OCI-LY7 (cell line): Measurements from ENCODE around the gene SMARCB1. TPM values are rescaled to one million over a fixed set of nuclear protein-coding genes. Genes with fewer than 3 reads are reported as not detected.
A peak's percentile ranks its signal among the peaks of the same experiment; 100 is the strongest.

Experiments
- BruUV-seq: library from RNA; stranded (reverse); fragments of 400-500 nt; replicated peaks from 2 replicates; lab custom pipeline; 2021; lab: Mats Ljungman, UMichigan
- CTCF ChIA-PET: fragments of 300-600 bp; sonication (Branson Sonifier 250); formaldehyde crosslinking; loops from one replicate; lab custom pipeline; 2022; ENCODE audit warnings: antibody characterized with exemption; ENCODE audit not compliant: unreplicated experiment; lab: Charles Lee
- POLR2A ChIA-PET: fragments of 300-600 bp; sonication (Branson Sonifier 250); formaldehyde crosslinking; loops from one replicate; lab custom pipeline; 2022; ENCODE audit warnings: antibody characterized with exemption; lab: Charles Lee
- DNase-seq: peaks from one replicate; pipeline ENCODE4 v3.0.0-alpha.2; 2015; ENCODE audit warnings: low spot score
- H2AFZ ChIP-seq: fragments of 200-600 bp; sonication (generic), shearing (Covaris generic); 2 replicates; pipeline ENCODE4 v1.6.1; 2014; ENCODE audit warnings: mild to moderate bottlenecking, antibody characterized with exemption, low read length, moderate library complexity
- H3K27ac ChIP-seq: fragments of 200-600 bp; sonication (generic); 2 replicates; pipeline ENCODE4 v1.5.1; 2014; ENCODE audit warnings: mixed run types, low read depth, mild to moderate bottlenecking, moderate library complexity, low read length, inconsistent platforms; ENCODE audit not compliant: poor library complexity, severe bottlenecking
- H3K36me3 ChIP-seq: fragments of 200-600 bp; sonication (generic); 2 replicates; pipeline ENCODE4 v1.6.1; 2014; ENCODE audit warnings: mild to moderate bottlenecking, antibody characterized with exemption, low read length, moderate library complexity, mixed read lengths; ENCODE audit not compliant: insufficient read depth
- H3K4me1 ChIP-seq: fragments of 200-600 bp; sonication (generic); 2 replicates; pipeline ENCODE4 v1.5.1; 2014; ENCODE audit warnings: mild to moderate bottlenecking, low read length; ENCODE audit not compliant: insufficient read depth, poor library complexity, severe bottlenecking
- H3K4me2 ChIP-seq: fragments of 200-600 bp; sonication (generic); 2 replicates; pipeline ENCODE4 v1.6.1; 2014; ENCODE audit warnings: mild to moderate bottlenecking, low read length
- H3K4me3 ChIP-seq: fragments of 200-600 bp; sonication (generic); 2 replicates; pipeline ENCODE4 v1.5.1; 2014; ENCODE audit warnings: mild to moderate bottlenecking, low read depth, low read length; ENCODE audit not compliant: poor library complexity, severe bottlenecking
- H3K79me2 ChIP-seq: fragments of 200-600 bp; sonication (generic); 2 replicates; pipeline ENCODE4 v1.6.1; 2016; ENCODE audit warnings: low read depth, mild to moderate bottlenecking, low read length, moderate library complexity, mixed read lengths; ENCODE audit not compliant: insufficient read depth
- H3K9me2 ChIP-seq: fragments of 200-600 bp; sonication (generic); 2 replicates; pipeline ENCODE4 v1.6.1; 2016; ENCODE audit warnings: mild to moderate bottlenecking, low read length, mixed read lengths; ENCODE audit not compliant: insufficient read depth
- H3K9me3 ChIP-seq: fragments of 200-600 bp; sonication (generic); 2 replicates; pipeline ENCODE4 v1.6.1; 2014; ENCODE audit warnings: mild to moderate bottlenecking, mixed run types, low read length, mixed read lengths
- H4K20me1 ChIP-seq: fragments of 200-600 bp; sonication (generic); 2 replicates; pipeline ENCODE4 v1.6.1; 2014; ENCODE audit warnings: mild to moderate bottlenecking, antibody characterized with exemption, low read length, moderate library complexity, mixed read lengths; ENCODE audit not compliant: insufficient read depth
- EZH2phosphoT487 ChIP-seq: fragments of 200-600 bp; sonication (generic); IDR thresholded peaks from 2 replicates; pipeline ENCODE4 v1.6.1; 2018; ENCODE audit warnings: low read depth, borderline replicate concordance, mild to moderate bottlenecking, mixed run types, antibody characterized with exemption, low read length, moderate library complexity, mixed read lengths
- intact Hi-C: fragments of 100-400 bp; cut with micrococcal nuclease; formaldehyde crosslinking; loops from one replicate; pipeline ENCODE4 v1.10.0; 2022; ENCODE audit not compliant: unreplicated experiment
- total RNA-seq, 2 experiments: library from RNA; depleted of rRNA in 1 of 2; stranded (reverse); fragments of >200 nt in 1 of 2; shearing (Covaris generic) in 1 of 2; gene quantifications; 2 replicates each; pipeline ENCODE4 v1.2.3, GENCODE V29; 2014 to 2022
- TF ChIP-seq, protein P1 (sequence below): fragments of 200-600 bp; sonication (generic); conservative IDR thresholded peaks from 2 replicates; pipeline ENCODE4 v1.5.1; 2014; ENCODE audit warnings: mild to moderate bottlenecking, antibody characterized with exemption, low read length, moderate library complexity, mixed read lengths

SMARCB1 gene
- total RNA-seq, 2 experiments from 2014 or later, result 252 to 265 TPM

- Histone ChIP-seq H3K36me3 (no peaks in the 10 kb centered on the region), H3K9me2 (no peaks in the 10 kb centered on the region), H3K4me3 (peak overlapping the region; percentile 54), H3K4me2 (peak overlapping the region; percentile 76), H3K79me2 (no peaks in the 10 kb centered on the region), H3K9me3 (no peaks in the 10 kb centered on the region), H2AFZ (peak overlapping the region; percentile 58; the same call in 1 of the 2 replicates), H3K27ac (peak overlapping the region; percentile 82), H3K4me1 (peaks cover 75% of the 10 kb centered on the region), H4K20me1 (no peaks in the 10 kb centered on the region)
- ChIA-PET CTCF (interaction anchor here (0.6 to 2.1 kb wide), 11 partner anchors 8 to 335 kb away, joined by 3 to 7 read pairs (median 3); partner anchors contain the start of genes MMP11, SLC2A11 and SMARCB1), POLR2A (interaction anchor here (1.1 to 1.6 kb wide), 4 partner anchors 9 to 95 kb away, joined by 4 to 5 read pairs (median 4); partner anchors contain the start of gene VPREB3)
- intact Hi-C loops, result loop anchor here (5.0 to 10.0 kb wide), 3 partner anchors 97 to 305 kb away; partner anchors contain the start of genes VPREB3 and ZNF70
- no TSS peak for BruUV-seq
- DNase-seq, result peak; percentile 86
- TF ChIP-seq EZH2phosphoT487, result no peak
- TF ChIP-seq, protein P1, sequence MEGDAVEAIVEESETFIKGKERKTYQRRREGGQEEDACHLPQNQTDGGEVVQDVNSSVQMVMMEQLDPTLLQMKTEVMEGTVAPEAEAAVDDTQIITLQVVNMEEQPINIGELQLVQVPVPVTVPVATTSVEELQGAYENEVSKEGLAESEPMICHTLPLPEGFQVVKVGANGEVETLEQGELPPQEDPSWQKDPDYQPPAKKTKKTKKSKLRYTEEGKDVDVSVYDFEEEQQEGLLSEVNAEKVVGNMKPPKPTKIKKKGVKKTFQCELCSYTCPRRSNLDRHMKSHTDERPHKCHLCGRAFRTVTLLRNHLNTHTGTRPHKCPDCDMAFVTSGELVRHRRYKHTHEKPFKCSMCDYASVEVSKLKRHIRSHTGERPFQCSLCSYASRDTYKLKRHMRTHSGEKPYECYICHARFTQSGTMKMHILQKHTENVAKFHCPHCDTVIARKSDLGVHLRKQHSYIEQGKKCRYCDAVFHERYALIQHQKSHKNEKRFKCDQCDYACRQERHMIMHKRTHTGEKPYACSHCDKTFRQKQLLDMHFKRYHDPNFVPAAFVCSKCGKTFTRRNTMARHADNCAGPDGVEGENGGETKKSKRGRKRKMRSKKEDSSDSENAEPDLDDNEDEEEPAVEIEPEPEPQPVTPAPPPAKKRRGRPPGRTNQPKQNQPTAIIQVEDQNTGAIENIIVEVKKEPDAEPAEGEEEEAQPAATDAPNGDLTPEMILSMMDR, result peak; percentile 90
Measured at GRCh38 chr22:23849009-23850006, 62.5 kb downstream of the SMARCB1 start.

- peaks cover 66% of the 10 kb centered on the region for H3K4me1 ChIP-seq
- H3K9me2 ChIP-seq, result no peaks in the 10 kb centered on the region
- ChIA-PET POLR2A (interaction anchor here (0.8 to 1.6 kb wide), 5 partner anchors 9 to 95 kb away, joined by 4 to 9 read pairs (median 5); partner anchors contain the start of genes CHCHD10, MIF and VPREB3), CTCF (interaction anchor here (0.6 to 2.1 kb wide), 10 partner anchors 7 to 336 kb away, joined by 3 to 7 read pairs (median 4); partner anchors contain the start of genes MMP11 and SLC2A11)
- BruUV-seq, result no TSS peak
- no peaks in the 10 kb centered on the region for H3K79me2 ChIP-seq
- H3K9me3 ChIP-seq, result no peaks in the 10 kb centered on the region
- peak; percentile 63 for DNase-seq
- no peaks in the 10 kb centered on the region for H3K36me3 ChIP-seq
- TF ChIP-seq, protein P1, result no peak
- TF ChIP-seq EZH2phosphoT487, result no peak
- H3K4me2 ChIP-seq, result peak overlapping the region; percentile 72
- H3K4me3 ChIP-seq, result no peak overlapping the region
- H4K20me1 ChIP-seq, result no peaks in the 10 kb centered on the region
- H2AFZ ChIP-seq, result peak overlapping the region; percentile 34; the same call in 1 of the 2 replicates
- H3K27ac ChIP-seq, result peak overlapping the region; percentile 21
- intact Hi-C loops, result loop anchor here (10.0 kb wide), 1 partner anchor 305 kb away; no protein-coding TSS in a partner anchor
Measured at GRCh38 chr22:23850136-23850611, 63.4 kb downstream of the SMARCB1 start.
